CD14-positive monocyte (primary cell): ENCODE data around the gene PGAM4. TPM values are rescaled to one million over a fixed set of nuclear protein-coding genes. Genes with fewer than 3 reads are reported as not detected.

Experiments used
- DNase-seq, 3 donors: peaks; one replicate each; pipeline ENCODE4 v3.0.0-alpha.2; 2011 to 2022
- H2AFZ ChIP-seq: 2 replicates; pipeline ENCODE4 v1.6.0; 2012; ENCODE audit warnings: mild to moderate bottlenecking, low read depth, low read length, inconsistent platforms; ENCODE audit not compliant: insufficient read depth, poor library complexity, severe bottlenecking
- H3K27ac ChIP-seq, 2 donors: 1 replicate in 1 of 2; 2 replicates in 1 of 2; pipeline ENCODE4 v1.5.1; 2012 to 2013; ENCODE audit warnings: low read length in 2 of 2, control low read depth in 1 of 2, inconsistent platforms in 1 of 2, low read depth in 1 of 2, mild to moderate bottlenecking in 1 of 2
- H3K27me3 ChIP-seq, 2 donors: one replicate each; pipeline versions ENCODE4 v1.6.0 to v1.6.1; 2011 to 2013; ENCODE audit warnings: low read length in 2 of 2; ENCODE audit not compliant: control insufficient read depth in 2 of 2, insufficient read depth in 2 of 2
- H3K36me3 ChIP-seq, 2 donors: replicated peaks in 1 of 2; 1 replicate in 1 of 2; 2 replicates in 1 of 2; pipeline versions ENCODE4 v1.5.1 to v1.6.1; 2012 to 2013; ENCODE audit warnings: low read length in 2 of 2, control low read depth in 1 of 2, inconsistent platforms in 1 of 2, mild to moderate bottlenecking in 1 of 2; ENCODE audit not compliant: insufficient read depth in 2 of 2, control insufficient read depth in 1 of 2
- H3K4me1 ChIP-seq, 2 donors: 1 replicate in 1 of 2; 2 replicates in 1 of 2; pipeline versions ENCODE4 v1.5.1 to v1.6.1; 2012 to 2013; ENCODE audit warnings: low read length in 2 of 2, control low read depth in 1 of 2, inconsistent platforms in 1 of 2, mild to moderate bottlenecking in 1 of 2, moderate library complexity in 1 of 2; ENCODE audit not compliant: insufficient read depth in 2 of 2, control insufficient read depth in 1 of 2
- H3K4me2 ChIP-seq: replicated peaks from 2 replicates; pipeline ENCODE3; 2012; ENCODE audit warnings: low read length, moderate library complexity, mild to moderate bottlenecking; ENCODE audit not compliant: poor library complexity, severe bottlenecking; ENCODE audit errors: extremely low read depth
- H3K4me3 ChIP-seq, 3 experiments: fragments of 200-600 bp in 1 of 3; sonication (generic) in 1 of 3; replicated peaks in 1 of 3; 1 replicate in 2 of 3; 2 replicates in 1 of 3; pipeline ENCODE4 v1.5.1; 2011 to 2013; ENCODE audit warnings: low read length in 3 of 3, mild to moderate bottlenecking in 3 of 3, control low read depth in 2 of 3, low read depth in 2 of 3, inconsistent platforms in 1 of 3, moderate library complexity in 1 of 3
- H3K79me2 ChIP-seq: 2 replicates; pipeline ENCODE4 v1.6.0; 2012; ENCODE audit warnings: mild to moderate bottlenecking, control low read depth, inconsistent platforms, low read length, moderate library complexity; ENCODE audit not compliant: insufficient read depth
- H3K9ac ChIP-seq: 2 replicates; pipeline ENCODE4 v1.6.0; 2017; ENCODE audit warnings: low read length, mild to moderate bottlenecking; ENCODE audit not compliant: insufficient read depth, poor library complexity, severe bottlenecking
- H3K9me3 ChIP-seq, 2 donors: replicated peaks in 1 of 2; 1 replicate in 1 of 2; 2 replicates in 1 of 2; pipeline versions ENCODE4 v1.5.1 to v1.6.1; 2012 to 2013; ENCODE audit warnings: low read length in 2 of 2, control low read depth in 1 of 2; ENCODE audit not compliant: control insufficient read depth in 1 of 2, insufficient read depth in 1 of 2
- H4K20me1 ChIP-seq: 2 replicates; pipeline ENCODE4 v1.6.0; 2012; ENCODE audit warnings: mild to moderate bottlenecking, low read length, control low read depth, moderate library complexity; ENCODE audit not compliant: insufficient read depth
- H3K27ac Mint-ChIP-seq, 7 donors: one replicate each; pipeline ENCODE4 v1.8.0; 2020; ENCODE audit warnings: mild to moderate bottlenecking in 7 of 7, mixed read lengths in 7 of 7, moderate library complexity in 6 of 7, inconsistent platforms in 2 of 7
- H3K27me3 Mint-ChIP-seq, 3 donors: one replicate each; pipeline ENCODE4 v1.8.0; 2021 to 2022; ENCODE audit warnings: low read depth in 3 of 3, mild to moderate bottlenecking in 3 of 3, mixed read lengths in 3 of 3, moderate library complexity in 3 of 3, inconsistent platforms in 1 of 3
- H3K36me3 Mint-ChIP-seq, 2 donors: one replicate each; pipeline ENCODE4 v1.8.0; 2020; ENCODE audit warnings: mixed read lengths in 2 of 2, inconsistent platforms in 1 of 2, mild to moderate bottlenecking in 1 of 2
- H3K4me1 Mint-ChIP-seq: one replicate; pipeline ENCODE4 v1.8.0; 2020; ENCODE audit warnings: mild to moderate bottlenecking, mixed read lengths
- H3K4me3 Mint-ChIP-seq, 2 donors: one replicate each; pipeline ENCODE4 v1.8.0; 2020; ENCODE audit warnings: mild to moderate bottlenecking in 2 of 2, mixed read lengths in 2 of 2, moderate library complexity in 1 of 2
- H3K9me3 Mint-ChIP-seq, 7 donors: one replicate each; pipeline ENCODE4 v1.8.0; 2020 to 2022; ENCODE audit warnings: mixed read lengths in 7 of 7, mild to moderate bottlenecking in 6 of 7, moderate library complexity in 6 of 7, inconsistent platforms in 2 of 7
- CTCF ChIP-seq: fragments of 200-600 bp; IDR thresholded peaks from one replicate; pipeline ENCODE4 v1.8.0; 2022; ENCODE audit warnings: antibody characterized with exemption, mild to moderate bottlenecking
- WGBS: methylation state at CpG from one replicate; pipeline ENCODE4 v1.1.5; 2013; ENCODE audit warnings: missing lambda C conversion rate; ENCODE audit not compliant: insufficient coverage; 5-methylcytosine and 5-hydroxymethylcytosine counted together
- intact Hi-C, 2 donors: fragments of 100-400 bp; cut with micrococcal nuclease; formaldehyde crosslinking; loops; one replicate each; pipeline versions ENCODE4 v1.15.0 to v1.15.1; 2023
- polyA plus RNA-seq, 3 donors: library from polyadenylated mRNA; depleted of rRNA in 1 of 3; unstranded in 2 of 3; stranded (reverse) in 1 of 3; fragments of 300-500 nt in 2 of 3; fragments of >200 nt in 1 of 3; fragmentation: Illumina TruSeq in 2 of 3; gene quantifications; 1 replicate in 2 of 3; 2 replicates in 1 of 3; pipeline ENCODE4 v1.2.3, GENCODE V29; 2012 to 2021

Gene PGAM4
- polyA plus RNA-seq, 3 donors, result not detected

GRCh38 chrX:77936299-77936698 is 33.1 kb downstream of the PGAM4 start:
- Mint-ChIP-seq H3K4me3 (no peak overlapping the region), H3K27ac (no peak overlapping the region), H3K9me3 (peaks cover 0 to 11% (median 0%) of the 10 kb centered on the region in 7 donors), H3K4me1 (peaks cover 11% of the 10 kb centered on the region), H3K36me3 (no peaks in the 10 kb centered on the region), H3K27me3 (no peaks in the 10 kb centered on the region)
- Histone ChIP-seq H3K27ac (no peak overlapping the region), H3K36me3 (no peaks in the 10 kb centered on the region), H3K4me2 (no peak overlapping the region), H3K79me2 (peaks cover 5% of the 10 kb centered on the region), H3K4me1 (peaks cover 9 to 21% of the 10 kb centered on the region in 2 donors), H2AFZ (no peak overlapping the region), H3K9ac (no peak overlapping the region), H3K4me3 (no peak overlapping the region), H4K20me1 (no peaks in the 10 kb centered on the region), H3K27me3 (no peaks in the 10 kb centered on the region), H3K9me3 (no peaks in the 10 kb centered on the region)
- TF ChIP-seq CTCF, result no peak
- intact Hi-C loops, result no loop called here
- no peak for DNase-seq

GRCh38 chrX:77935886-77936285 is 33.6 kb downstream of the PGAM4 start:
- intact Hi-C loops, result no loop called here
- H3K79me2 ChIP-seq, result peaks cover 5% of the 10 kb centered on the region
- no peak overlapping the region for H3K27ac Mint-ChIP-seq

More at GRCh38 chrX:77935886-77936285, 33.6 kb downstream of the PGAM4 start:
- Histone ChIP-seq H3K4me1 (peaks cover 9 to 21% of the 10 kb centered on the region in 2 donors), H3K4me2 (no peak overlapping the region), H3K9me3 (no peaks in the 10 kb centered on the region), H3K4me3 (no peak overlapping the region), H3K27ac (no peak overlapping the region), H3K27me3 (no peaks in the 10 kb centered on the region), H2AFZ (no peak overlapping the region), H3K36me3 (no peaks in the 10 kb centered on the region), H4K20me1 (no peaks in the 10 kb centered on the region), H3K9ac (no peak overlapping the region)
- peak in 1 of 3 donors; percentile 25 for DNase-seq
- no peak for TF ChIP-seq CTCF
- Mint-ChIP-seq H3K36me3 (no peaks in the 10 kb centered on the region), H3K4me1 (peaks cover 11% of the 10 kb centered on the region), H3K9me3 (peaks cover 0 to 11% (median 0%) of the 10 kb centered on the region in 7 donors), H3K4me3 (no peak overlapping the region), H3K27me3 (no peaks in the 10 kb centered on the region)
- WGBS, result no CpG with 5 or more reads among the region's 1 CpG
